Karpas-422 (cell line): ENCODE measurements around the gene CENPC. TPM values are rescaled to one million over a fixed set of nuclear protein-coding genes. Genes with fewer than 3 reads are reported as not detected.
"Not testable (repeated sequence)": the region's sequence is repeated elsewhere in the genome, so short reads cannot be mapped to it uniquely, and the experiment has no call there.

ENCODE experiments used
- DNase-seq: peaks from one replicate; pipeline ENCODE4 v3.0.0-alpha.2; 2015
- H2AFZ ChIP-seq: fragments of 200-600 bp; sonication (generic); 2 replicates; pipeline ENCODE4 v1.6.1; 2014; ENCODE audit warnings: antibody characterized with exemption, low read length, mixed read lengths
- H3K27ac ChIP-seq: fragments of 200-600 bp; sonication (generic); 2 replicates; pipeline ENCODE4 v1.5.1; 2014; ENCODE audit warnings: mild to moderate bottlenecking, low read length, moderate library complexity
- H3K27me3 ChIP-seq: fragments of 200-600 bp; sonication (generic); 2 replicates; pipeline ENCODE4 v1.6.1; 2014; ENCODE audit warnings: low read length, mixed read lengths
- H3K36me3 ChIP-seq: fragments of 200-600 bp; sonication (generic); 2 replicates; pipeline ENCODE4 v1.6.1; 2014; ENCODE audit warnings: low read length, mixed read lengths; ENCODE audit not compliant: insufficient read depth
- H3K4me1 ChIP-seq: fragments of 200-600 bp; sonication (generic); 2 replicates; pipeline ENCODE4 v1.6.1; 2014; ENCODE audit warnings: mild to moderate bottlenecking, low read length, mixed read lengths
- H3K4me2 ChIP-seq: fragments of 200-600 bp; sonication (generic); 2 replicates; pipeline ENCODE4 v1.6.1; 2014; ENCODE audit warnings: low read length, low read depth, mild to moderate bottlenecking; ENCODE audit not compliant: poor library complexity, severe bottlenecking
- H3K4me3 ChIP-seq: fragments of 200-600 bp; sonication (generic); 2 replicates; pipeline ENCODE4 v1.5.1; 2014; ENCODE audit warnings: mild to moderate bottlenecking, antibody characterized with exemption, low read length, mixed read lengths
- H3K79me2 ChIP-seq: fragments of 200-600 bp; sonication (generic); 2 replicates; pipeline ENCODE4 v1.6.1; 2014; ENCODE audit warnings: mild to moderate bottlenecking, low read length, mixed read lengths
- H3K9ac ChIP-seq: fragments of 200-600 bp; sonication (generic); 2 replicates; pipeline ENCODE4 v1.6.0; 2014; ENCODE audit warnings: low read length
- H3K9me2 ChIP-seq: fragments of 200-600 bp; sonication (generic), shearing (Covaris generic); replicated peaks from 2 replicates; pipeline ENCODE4 v1.6.0; 2014; ENCODE audit warnings: mild to moderate bottlenecking, low read length, moderate library complexity; ENCODE audit not compliant: insufficient read depth
- H3K9me3 ChIP-seq: fragments of 300-700, 200-600 bp; sonication (generic); 2 replicates; pipeline ENCODE4 v1.6.1; 2014; ENCODE audit warnings: low read length, mixed read lengths
- H4K20me1 ChIP-seq: fragments of 200-600 bp; sonication (generic); 2 replicates; pipeline ENCODE4 v1.6.1; 2014; ENCODE audit warnings: mild to moderate bottlenecking, antibody characterized with exemption, low read length, low read depth; ENCODE audit not compliant: insufficient read depth
- total RNA-seq: library from RNA; depleted of rRNA; stranded (reverse); fragments of >200 nt; shearing (Covaris generic); gene quantifications from 2 replicates; pipeline ENCODE4 v1.2.3, GENCODE V29; 2014; ENCODE audit warnings: low replicate concordance

CENPC gene
- total RNA-seq, 1 experiment from 2014 or later, result 44.5 TPM

- Histone ChIP-seq H3K4me1 (peaks cover 12% of the 10 kb centered on the region; the same call in 1 of the 2 replicates), H3K79me2 (peaks cover 96% of the 10 kb centered on the region)
- DNase-seq, result not testable (repeated sequence)
Observed at GRCh38 chr4:67524140-67524539, 21.2 kb downstream of the CENPC start.

DNA sequence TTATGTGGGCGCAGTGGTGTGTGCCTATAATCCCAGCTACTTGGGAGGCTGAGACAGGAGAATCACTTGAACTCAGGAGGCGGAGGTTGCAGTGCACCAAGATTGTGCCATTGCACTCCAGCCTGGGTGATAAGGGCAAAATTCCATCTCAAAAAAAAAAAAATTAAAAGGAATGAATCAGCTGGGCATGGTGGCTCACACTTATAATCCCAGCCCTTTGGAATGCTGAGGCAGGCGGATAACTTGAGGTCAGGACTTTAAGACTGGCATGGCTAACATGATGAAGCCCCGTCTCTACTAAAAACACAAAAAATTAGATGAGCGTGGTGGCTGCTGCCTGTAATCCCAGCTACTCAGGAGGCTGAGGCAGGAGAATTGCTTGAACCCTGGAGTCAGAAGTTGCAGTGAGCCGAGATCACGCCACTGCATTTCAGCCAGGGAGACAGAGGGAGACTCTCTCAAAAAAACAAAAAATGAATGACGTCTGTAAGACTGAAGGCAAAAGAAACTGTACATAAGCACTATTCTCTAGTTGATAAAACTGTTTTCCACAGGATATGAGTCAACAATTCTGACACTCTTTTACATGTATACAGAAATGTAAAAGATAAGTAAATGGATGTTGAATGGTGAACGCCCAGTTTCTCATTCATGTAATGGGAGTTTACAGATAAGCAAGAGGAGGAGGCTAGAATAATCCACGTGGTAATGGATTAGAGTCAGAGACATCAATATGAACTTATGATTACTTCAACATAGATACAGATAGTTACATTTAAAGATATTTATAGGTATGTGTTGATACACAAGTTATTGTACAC lies 22.2 kb downstream of the CENPC start:
- H3K4me2 ChIP-seq, result no peak overlapping the region
- 0 out of 2 replicates have a peak, but pooled peaks cover 7% of the 10 kb centered on the region for H3K4me1 ChIP-seq
- no peak overlapping the region for H3K27ac ChIP-seq
- H3K79me2 ChIP-seq, result peaks cover 96% of the 10 kb centered on the region
- H2AFZ ChIP-seq, result no peak overlapping the region
- no peak for DNase-seq
- H3K27me3 ChIP-seq, result no peaks in the 10 kb centered on the region
- H3K9ac ChIP-seq, result no peak overlapping the region
- no peak overlapping the region for H3K4me3 ChIP-seq
- H3K9me2 ChIP-seq, result no peaks in the 10 kb centered on the region
- no peaks in the 10 kb centered on the region for H3K9me3 ChIP-seq
- H3K36me3 ChIP-seq, result peaks cover 53% of the 10 kb centered on the region
- no peaks in the 10 kb centered on the region for H4K20me1 ChIP-seq

More at GRCh38 chr4:67524140-67524539, 21.2 kb downstream of the CENPC start:
- not testable (repeated sequence) for H3K9ac ChIP-seq, H2AFZ ChIP-seq, H3K4me3 ChIP-seq, H3K9me3 ChIP-seq, H3K27me3 ChIP-seq, H3K27ac ChIP-seq, H3K9me2 ChIP-seq, H4K20me1 ChIP-seq, H3K4me2 ChIP-seq
- H3K36me3 ChIP-seq, result peaks cover 52% of the 10 kb centered on the region

- 0 out of 2 replicates have a peak, but pooled peaks cover 3% of the 10 kb centered on the region for H3K4me1 ChIP-seq
- H3K27ac ChIP-seq, result no peak overlapping the region
- no peaks in the 10 kb centered on the region for H3K9me3 ChIP-seq
- no peaks in the 10 kb centered on the region for H4K20me1 ChIP-seq
- no peak overlapping the region for H3K4me2 ChIP-seq
- H2AFZ ChIP-seq, result no peak overlapping the region
- no peaks in the 10 kb centered on the region for H3K9me2 ChIP-seq
- no peak overlapping the region for H3K9ac ChIP-seq
- peaks cover 94% of the 10 kb centered on the region for H3K79me2 ChIP-seq
- H3K27me3 ChIP-seq, result no peaks in the 10 kb centered on the region
- no peak overlapping the region for H3K4me3 ChIP-seq
- DNase-seq, result no peak
- peaks cover 54% of the 10 kb centered on the region for H3K36me3 ChIP-seq
Observed at GRCh38 chr4:67522230-67522629, 23.1 kb downstream of the CENPC start.

DNA sequence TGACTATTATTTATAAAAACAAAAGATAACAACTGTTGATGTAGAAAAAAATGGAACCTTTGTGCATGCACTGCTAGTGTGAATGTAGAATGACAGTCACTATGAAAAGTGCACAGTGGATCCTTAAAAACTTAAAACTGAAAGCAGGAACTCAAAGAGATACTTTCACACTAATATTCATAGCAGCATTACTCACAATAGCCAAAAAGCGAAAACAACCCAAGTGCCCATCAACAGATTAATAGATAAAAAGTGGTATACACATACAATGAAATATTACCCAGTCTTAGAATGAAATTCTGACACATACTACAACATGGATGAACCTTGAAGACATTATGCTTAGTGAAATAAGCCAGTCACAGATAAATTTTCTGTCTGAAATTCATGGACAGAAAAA lies 23.8 kb downstream of the CENPC start:
- Histone ChIP-seq H3K9me2 (no peaks in the 10 kb centered on the region), H3K9ac (no peak overlapping the region), H2AFZ (no peak overlapping the region), H4K20me1 (no peaks in the 10 kb centered on the region), H3K27me3 (no peaks in the 10 kb centered on the region), H3K9me3 (no peaks in the 10 kb centered on the region), H3K27ac (no peak overlapping the region), H3K79me2 (peaks cover 94% of the 10 kb centered on the region), H3K36me3 (peaks cover 54% of the 10 kb centered on the region; the same call in 1 of the 2 replicates), H3K4me3 (no peak overlapping the region), H3K4me1 (0 out of 2 replicates have a peak, but pooled peaks cover 3% of the 10 kb centered on the region), H3K4me2 (no peak overlapping the region)
- no peak for DNase-seq

DNA sequence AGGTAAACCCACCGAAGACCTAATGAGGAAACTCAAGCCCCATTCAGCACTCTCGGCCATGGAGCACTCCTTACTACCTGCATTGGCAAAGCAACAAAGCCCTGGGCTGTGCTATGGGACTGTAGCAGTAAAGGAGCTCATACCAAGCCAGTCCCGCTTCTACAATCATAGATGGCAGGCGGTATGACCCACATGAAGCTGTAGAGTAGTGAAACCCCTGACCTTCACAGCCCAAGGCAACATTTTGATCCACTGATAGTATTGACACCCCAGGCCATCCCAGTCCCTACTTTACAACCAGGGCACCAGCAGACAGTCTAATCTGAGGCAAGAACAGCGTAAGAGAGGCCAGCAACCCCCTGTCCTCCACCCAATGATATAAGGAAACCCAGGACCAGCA lies 25.2 kb downstream of the CENPC start:
- H3K27ac ChIP-seq, result no peak overlapping the region
- H3K4me1 ChIP-seq, result no peaks in the 10 kb centered on the region
- H3K36me3 ChIP-seq, result peaks cover 62% of the 10 kb centered on the region; the same call in 1 of the 2 replicates
- no peak overlapping the region for H2AFZ ChIP-seq
- peaks cover 93% of the 10 kb centered on the region for H3K79me2 ChIP-seq
- H4K20me1 ChIP-seq, result no peaks in the 10 kb centered on the region
- DNase-seq, result no peak
- no peak overlapping the region for H3K4me2 ChIP-seq
- no peaks in the 10 kb centered on the region for H3K9me3 ChIP-seq
- H3K9ac ChIP-seq, result no peak overlapping the region
- no peaks in the 10 kb centered on the region for H3K27me3 ChIP-seq
- H3K4me3 ChIP-seq, result no peak overlapping the region
- no peaks in the 10 kb centered on the region for H3K9me2 ChIP-seq

- Histone ChIP-seq H4K20me1 (no peaks in the 10 kb centered on the region), H3K4me3 (no peak overlapping the region), H3K9me2 (no peaks in the 10 kb centered on the region), H3K79me2 (peaks cover 90% of the 10 kb centered on the region), H3K9me3 (no peaks in the 10 kb centered on the region), H3K27ac (no peak overlapping the region), H3K36me3 (peaks cover 86% of the 10 kb centered on the region), H2AFZ (no peak overlapping the region), H3K9ac (no peak overlapping the region), H3K4me1 (peaks cover 11% of the 10 kb centered on the region), H3K27me3 (no peaks in the 10 kb centered on the region), H3K4me2 (no peak overlapping the region)
- no peak for DNase-seq
Observed at GRCh38 chr4:67512501-67512900, 32.8 kb downstream of the CENPC start.

GRCh38 chr4:67500373-67500772 lies 44.9 kb downstream of the CENPC start:
- no peak overlapping the region for H3K4me3 ChIP-seq
- no peak for DNase-seq
- H3K27ac ChIP-seq, result no peak overlapping the region
- peaks cover 57% of the 10 kb centered on the region; the same call in 1 of the 2 replicates for H3K36me3 ChIP-seq
- no peaks in the 10 kb centered on the region for H4K20me1 ChIP-seq
- no peaks in the 10 kb centered on the region for H3K27me3 ChIP-seq
- no peak overlapping the region for H3K4me2 ChIP-seq
- no peak overlapping the region for H3K9ac ChIP-seq
- no peaks in the 10 kb centered on the region for H3K9me3 ChIP-seq
- no peak overlapping the region for H2AFZ ChIP-seq
- peaks cover 84% of the 10 kb centered on the region for H3K79me2 ChIP-seq
- H3K9me2 ChIP-seq, result no peaks in the 10 kb centered on the region
- no peaks in the 10 kb centered on the region for H3K4me1 ChIP-seq

GRCh38 chr4:67499799-67500198 lies 45.5 kb downstream of the CENPC start:
- no peak overlapping the region for H3K4me2 ChIP-seq
- no peak overlapping the region for H3K9ac ChIP-seq
- H3K4me3 ChIP-seq, result no peak overlapping the region
- H4K20me1 ChIP-seq, result no peaks in the 10 kb centered on the region
- H3K9me2 ChIP-seq, result no peaks in the 10 kb centered on the region
- peaks cover 54% of the 10 kb centered on the region; the same call in 1 of the 2 replicates for H3K36me3 ChIP-seq
- H3K27ac ChIP-seq, result no peak overlapping the region
- no peak for DNase-seq
- H3K27me3 ChIP-seq, result no peaks in the 10 kb centered on the region
- H2AFZ ChIP-seq, result no peak overlapping the region
- no peaks in the 10 kb centered on the region for H3K9me3 ChIP-seq
- H3K79me2 ChIP-seq, result peaks cover 82% of the 10 kb centered on the region
- no peaks in the 10 kb centered on the region for H3K4me1 ChIP-seq
